ENCODE measurements around the gene EME2. TPM values are rescaled to one million over a fixed set of nuclear protein-coding genes. Genes with fewer than 3 reads are reported as not detected.
A peak's percentile ranks its signal among the peaks of the same experiment; 100 is the strongest.

The EME2 gene
- total RNA-seq, 1 experiment from 2014 or later = 1.6 TPM

GRCh38 chr16:1818873-1819525, 46.4 kb downstream of the EME2 start:
- DNase-seq (ENCODE audit: low read depth) = no peak

- no peak for DNase-seq (ENCODE audit: low read depth)
Observed at GRCh38 chr16:1819611-1820010, 47.0 kb downstream of the EME2 start.

- no peak for DNase-seq (ENCODE audit: low read depth)
Observed at GRCh38 chr16:1820096-1820945, 47.7 kb downstream of the EME2 start.

- DNase-seq (ENCODE audit: low read depth) = no peak
Observed at GRCh38 chr16:1820946-1821290, 48.3 kb downstream of the EME2 start.

GRCh38 chr16:1821861-1822611, 49.4 kb downstream of the EME2 start:
- no peak for DNase-seq (ENCODE audit: low read depth)

GRCh38 chr16:1822801-1823200, 50.2 kb downstream of the EME2 start:
- no peak for DNase-seq (ENCODE audit: low read depth)

GRCh38 chr16:1823821-1824220, 51.2 kb downstream of the EME2 start:
- DNase-seq (ENCODE audit: low read depth) = peak; percentile 40

- no peak for DNase-seq (ENCODE audit: low read depth)
Observed at GRCh38 chr16:1825381-1825863, 52.8 kb downstream of the EME2 start.

Other genes with a start within 250 kb of the EME2 start
- not detected in 2 replicates for gene TMEM204, start 239.1 kb upstream of the EME2 start, total RNA-seq (2014; rRNA removed; shearing (Covaris generic))
- 4.9 and 9.4 TPM in 2 replicates for gene IFT140, start 160.7 kb upstream of the EME2 start, total RNA-seq (2014; rRNA removed; shearing (Covaris generic))
- 3.2 and 4.7 TPM in 2 replicates for gene CRAMP1, start 160.4 kb upstream of the EME2 start, total RNA-seq (2014; rRNA removed; shearing (Covaris generic))
- 140 and 148 TPM in 2 replicates for gene JPT2, start 94.5 kb upstream of the EME2 start, total RNA-seq (2014; rRNA removed; shearing (Covaris generic))
- gene MAPK8IP3, start 66.6 kb upstream of the EME2 start, total RNA-seq (2014; rRNA removed; shearing (Covaris generic)) = 6.7 and 16.3 TPM in 2 replicates
- 50.2 and 65.5 TPM in 2 replicates for gene NME3, start 1.3 kb upstream of the EME2 start, total RNA-seq (2014; rRNA removed; shearing (Covaris generic))
- 82.5 and 136 TPM in 2 replicates for gene MRPS34, start 324 bp downstream of the EME2 start, total RNA-seq (2014; rRNA removed; shearing (Covaris generic))
- gene SPSB3, start 9.8 kb downstream of the EME2 start, total RNA-seq (2014; rRNA removed; shearing (Covaris generic)) = 15.6 and 22.7 TPM in 2 replicates
- 50.1 and 71.5 TPM in 2 replicates for gene NUBP2, start 10.2 kb downstream of the EME2 start, total RNA-seq (2014; rRNA removed; shearing (Covaris generic))
- gene IGFALS, start 20.9 kb downstream of the EME2 start, total RNA-seq (2014; rRNA removed; shearing (Covaris generic)) = not detected in 2 replicates
- 50.7 and 68.8 TPM in 2 replicates for gene HAGH, start 54.0 kb downstream of the EME2 start, total RNA-seq (2014; rRNA removed; shearing (Covaris generic))
- 39.3 and 54.6 TPM in 2 replicates for gene FAHD1, start 54.4 kb downstream of the EME2 start, total RNA-seq (2014; rRNA removed; shearing (Covaris generic))
- not detected in 2 replicates for gene MEIOB, start 99.4 kb downstream of the EME2 start, total RNA-seq (2014; rRNA removed; shearing (Covaris generic))
- not detected in 2 replicates for gene HS3ST6, start 145.6 kb downstream of the EME2 start, total RNA-seq (2014; rRNA removed; shearing (Covaris generic))
- gene MSRB1, start 170.4 kb downstream of the EME2 start, total RNA-seq (2014; rRNA removed; shearing (Covaris generic)) = 12.2 and 14.4 TPM in 2 replicates
- not detected in 2 replicates for gene RPL3L, start 181.9 kb downstream of the EME2 start, total RNA-seq (2014; rRNA removed; shearing (Covaris generic))
- 209 and 290 TPM in 2 replicates for gene NDUFB10, start 186.7 kb downstream of the EME2 start, total RNA-seq (2014; rRNA removed; shearing (Covaris generic))
- gene RPS2, start 192.0 kb downstream of the EME2 start, total RNA-seq (2014; rRNA removed; shearing (Covaris generic)) = 1,519 and 1,683 TPM in 2 replicates
- not detected in 2 replicates for gene RNF151, start 194.0 kb downstream of the EME2 start, total RNA-seq (2014; rRNA removed; shearing (Covaris generic))
- gene TBL3, start 199.2 kb downstream of the EME2 start, total RNA-seq (2014; rRNA removed; shearing (Covaris generic)) = 28.8 and 40.4 TPM in 2 replicates
- not detected in 2 replicates for gene NOXO1, start 208.7 kb downstream of the EME2 start, total RNA-seq (2014; rRNA removed; shearing (Covaris generic))
- gene GFER, start 211.4 kb downstream of the EME2 start, total RNA-seq (2014; rRNA removed; shearing (Covaris generic)) = 6.7 and 16.5 TPM in 2 replicates
- gene SYNGR3, start 217.2 kb downstream of the EME2 start, total RNA-seq (2014; rRNA removed; shearing (Covaris generic)) = 5.5 and 6.6 TPM in 2 replicates
- 9.7 and 13.6 TPM in 2 replicates for gene ZNF598, start 237.0 kb downstream of the EME2 start, total RNA-seq (2014; rRNA removed; shearing (Covaris generic))
- 0.20 and 0.24 TPM in 2 replicates for gene NPW, start 247.0 kb downstream of the EME2 start, total RNA-seq (2014; rRNA removed; shearing (Covaris generic))

Data from RPMI7951 (cell line).